ENCODE results near the gene ACER3. TPM values are rescaled to one million over a fixed set of nuclear protein-coding genes. Genes with fewer than 3 reads are reported as not detected.

Gene ACER3
- total and polyA plus RNA-seq, 2 of the 4 experiments (the other 2 are of a cell fraction): 3.5 to 10.0 TPM

DNA sequence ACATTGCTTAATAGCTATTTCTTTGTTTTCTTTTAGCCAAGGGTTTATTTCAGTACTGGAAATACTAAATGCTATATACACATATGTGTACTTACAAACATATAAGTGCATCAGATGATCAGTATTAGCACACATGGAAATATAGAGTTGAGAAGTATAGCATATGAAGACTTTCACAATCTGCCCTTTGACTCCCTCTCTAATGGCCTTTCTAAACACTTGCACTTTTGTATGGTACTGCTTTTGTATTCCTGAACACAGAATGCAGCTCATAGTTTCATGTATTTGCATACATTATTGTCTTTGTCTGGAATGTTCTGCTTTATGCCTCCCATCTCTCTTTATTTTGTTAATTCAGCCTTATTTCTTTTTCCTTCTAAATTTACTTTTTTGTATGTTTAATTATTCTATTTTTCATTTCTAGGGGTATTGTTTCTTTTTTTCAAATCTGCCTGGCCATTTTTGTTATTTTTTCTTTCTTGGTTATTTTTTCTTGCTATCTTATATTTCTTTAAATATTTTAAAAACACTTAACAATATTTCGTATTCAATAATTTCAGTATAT, 28.8 kb downstream of the ACER3 start:
- intact Hi-C loops (cut with micrococcal nuclease): no loop called here
- DNase-seq (no peak), ATAC-seq (ENCODE audit: low read depth) (no peak; the same call in 1 of the 2 replicates)

More for the DNA sequence above, 28.8 kb downstream of the ACER3 start:
- Histone ChIP-seq H3K27me3 (ENCODE audit: control insufficient read depth, insufficient read depth, low read length) (no peaks in the 10 kb centered on the region), H3K14ac (replicated peaks; ENCODE audit: low read depth, low read length) (no peak overlapping the region), H3K4me2 (ENCODE audit: low read depth, low read length) (no peak overlapping the region), H3K27ac (ENCODE audit: insufficient read depth, low read length) (no peak overlapping the region), H3K79me1 (ENCODE audit: low read depth in 1 of 2, low read length in 2 of 2) (peaks cover 0 to 4% of the 10 kb centered on the region in 2 experiments; a peak in 2 of 4 replicates), H2BK15ac (ENCODE audit: low read depth, low read length) (no peak overlapping the region), H3K9me1 (ENCODE audit: insufficient read depth, low read length) (no peaks in the 10 kb centered on the region), H3K56ac (ENCODE audit: extremely low read depth, insufficient read depth, low read length) (no peak overlapping the region), H2BK5ac (ENCODE audit: low read depth, low read length, poor library complexity, severe bottlenecking) (no peak overlapping the region), H3K4me3 (ENCODE audit: insufficient read depth, low read depth, low read length) (no peak overlapping the region), H3K9me3 (ENCODE audit: control insufficient read depth, insufficient read depth, low read length) (no peaks in the 10 kb centered on the region), H3K23ac (ENCODE audit: low read depth, low read length) (no peak overlapping the region), H3K4ac (ENCODE audit: low read depth, low read length) (no peak overlapping the region), H4K8ac (ENCODE audit: low read depth in 2 of 2, low read length in 2 of 2) (no peak overlapping the region), H4K5ac (ENCODE audit: low read depth, low read length) (no peak overlapping the region), H4K91ac (ENCODE audit: insufficient read depth, low read depth, low read length) (no peak overlapping the region), H2BK20ac (ENCODE audit: low read depth, low read length) (no peak overlapping the region), H3K18ac (ENCODE audit: low read depth, low read length) (no peak overlapping the region), H2AFZ (replicated peaks; ENCODE audit: low read length, poor library complexity) (no peak overlapping the region), H3K36me3 (ENCODE audit: control insufficient read depth, insufficient read depth, low read length) (no peaks in the 10 kb centered on the region), H3K9ac (ENCODE audit: low read depth, low read length) (no peak overlapping the region), H4K20me1 (ENCODE audit: insufficient read depth, low read length) (no peaks in the 10 kb centered on the region), H2BK120ac (ENCODE audit: low read depth, low read length) (no peak overlapping the region), H3K4me1 (ENCODE audit: control insufficient read depth, insufficient read depth, low read length) (no peaks in the 10 kb centered on the region; the same call in 1 of the 2 replicates), H2AK9ac (replicated peaks; ENCODE audit: low read depth, low read length, poor library complexity) (no peak overlapping the region), H2AK5ac (ENCODE audit: low read depth, low read length) (no peak overlapping the region)
- TF ChIP-seq MAFK (IDR thresholded peaks at IDR 0.05; ENCODE audit: low read depth, low read length) (no peak), BHLHE40 (IDR thresholded peaks at IDR 0.05; ENCODE audit: low read depth, low read length) (no peak), RCOR1 (IDR thresholded peaks at IDR 0.05; ENCODE audit: insufficient replicate concordance, low read length) (no peak), CHD1 (IDR thresholded peaks at IDR 0.05; ENCODE audit: low read depth, low read length) (no peak), FOS (IDR thresholded peaks at IDR 0.05; ENCODE audit: low read depth, low read length) (no peak), CEBPB (IDR thresholded peaks at IDR 0.05; ENCODE audit: low read depth, low read length) (no peak), RAD21 (IDR thresholded peaks at IDR 0.05; ENCODE audit: low read length) (no peak), MXI1 (IDR thresholded peaks at IDR 0.05; ENCODE audit: borderline replicate concordance, low read depth, low read length) (no peak), MAZ (IDR thresholded peaks at IDR 0.05; ENCODE audit: borderline replicate concordance, low read depth, low read length) (no peak)
- TF ChIP-seq, protein P1, sequence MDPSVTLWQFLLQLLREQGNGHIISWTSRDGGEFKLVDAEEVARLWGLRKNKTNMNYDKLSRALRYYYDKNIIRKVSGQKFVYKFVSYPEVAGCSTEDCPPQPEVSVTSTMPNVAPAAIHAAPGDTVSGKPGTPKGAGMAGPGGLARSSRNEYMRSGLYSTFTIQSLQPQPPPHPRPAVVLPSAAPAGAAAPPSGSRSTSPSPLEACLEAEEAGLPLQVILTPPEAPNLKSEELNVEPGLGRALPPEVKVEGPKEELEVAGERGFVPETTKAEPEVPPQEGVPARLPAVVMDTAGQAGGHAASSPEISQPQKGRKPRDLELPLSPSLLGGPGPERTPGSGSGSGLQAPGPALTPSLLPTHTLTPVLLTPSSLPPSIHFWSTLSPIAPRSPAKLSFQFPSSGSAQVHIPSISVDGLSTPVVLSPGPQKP (IDR thresholded peaks at IDR 0.05; ENCODE audit: borderline replicate concordance, low read depth, low read length): no peak
- dilution Hi-C loops (cut with HindIII; ENCODE audit: low sequenced_read_pairs, unreplicated experiment) (no loop called here), in situ Hi-C loops (cut with MboI; ENCODE audit: low sequenced_read_pairs) (no loop called here)
- ChIA-PET CTCF (no interaction called here), POLR2A (ENCODE audit: unreplicated experiment) (no interaction called here)
- BruUV-seq (replicated peaks): no TSS peak
- no CpG with 5 or more reads among the region's 1 CpG for WGBS, 2 experiments (ENCODE audit: extremely low coverage in 2 of 2, insufficient read length in 1 of 2)
